Heart left ventricle (tissue), 13 donors: ENCODE data around the gene MBLAC2.

Source experiments
- POLR2A ChIP-seq, 2 donors: fragments of 450-650 bp; IDR thresholded peaks; one replicate each; pipeline ENCODE4 v1.6.1; 2017; ENCODE audit warnings: antibody characterized with exemption in 2 of 2, mild to moderate bottlenecking in 2 of 2, moderate library complexity in 2 of 2
- TF ChIP-seq, protein P1 (sequence below), 12 donors: fragments of 200-600 bp; sonication (generic) in 4 of 12; IDR thresholded peaks; one replicate each; pipeline versions ENCODE4 v1.5.0 to v1.8.0; 2018 to 2022; ENCODE audit warnings: antibody characterized with exemption in 12 of 12, mild to moderate bottlenecking in 5 of 12
- donor health status: ischemic (EF 13 %, LVEDD 7.1; RV severe dilation, severe dysfunction).
- donor health status: DM: no; HTN: yes; CAD: no.
- donor health status: DM: no; HTN: no; CAD: no.
- donor health status: ischemic (EF 25% LVEDD 6.9; RV normal size, moderate dysfunction).
- donor health status: ischemic (EF 25% LVEDD 5.7; RV mildly dilated, moderate dysfunction).
- donor health status: ischemic (EF 35%, LVEDD 5.7; RV mildly dilated, moderate dysfunction).
- donor health status: nonischemic (EF 11% LVEDD 7.7; RV severe dilation, severe dysfunction).
- donor health status: DM: yes; HTN: yes; CAD: no.
- donor health status: PGD.
- donor health status: ischemic (EF 29% LVEDD 5.4; RV normal size, mild dysfunction).
- donor health status: nonischemic (EF 23%, LVEDD 6.1; RV moderate dilation, normal function).

DNA sequence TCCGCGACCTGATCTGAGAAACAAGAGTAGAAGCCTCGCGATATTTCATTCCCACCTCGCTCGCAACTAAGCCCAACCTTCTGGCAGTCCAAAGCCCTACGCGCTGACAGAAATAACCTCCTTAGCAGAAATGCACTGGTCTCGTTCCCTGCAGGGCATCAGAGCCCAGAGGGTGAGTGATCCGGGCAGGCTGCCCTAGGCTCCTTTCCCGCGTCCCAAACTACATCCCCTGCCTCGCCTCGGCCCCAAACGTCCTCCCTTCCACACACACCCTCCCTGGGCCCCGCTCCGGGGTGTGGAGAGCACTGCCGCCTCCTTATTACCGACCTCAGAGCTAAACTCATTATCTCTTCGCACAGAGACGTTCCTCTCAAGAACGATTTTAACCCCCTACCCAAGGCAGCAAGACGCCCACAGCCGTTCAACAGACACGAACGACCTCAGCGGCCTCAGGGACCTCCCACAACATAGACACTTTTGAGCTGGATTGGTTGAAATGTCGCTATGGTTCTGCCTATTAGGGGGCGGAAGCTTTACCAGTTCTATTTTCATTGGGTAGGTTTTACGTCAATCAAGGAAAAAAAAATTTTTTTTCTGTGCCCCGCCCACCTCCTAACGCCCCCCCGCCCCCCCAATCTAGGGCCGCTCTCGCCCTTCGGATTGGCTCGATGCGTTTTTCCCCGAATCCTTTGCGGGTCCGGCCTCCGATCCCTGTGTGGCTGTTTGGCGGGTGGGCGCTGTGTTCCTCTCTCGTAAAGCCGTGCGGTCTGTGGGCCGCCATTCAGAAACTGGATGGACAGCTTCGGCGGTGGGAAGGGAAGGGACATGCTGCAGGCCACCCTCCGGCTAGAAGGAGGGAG lies 65.0 kb downstream of the MBLAC2 start, which contains the start of gene CETN3:
- TF ChIP-seq, protein P1, sequence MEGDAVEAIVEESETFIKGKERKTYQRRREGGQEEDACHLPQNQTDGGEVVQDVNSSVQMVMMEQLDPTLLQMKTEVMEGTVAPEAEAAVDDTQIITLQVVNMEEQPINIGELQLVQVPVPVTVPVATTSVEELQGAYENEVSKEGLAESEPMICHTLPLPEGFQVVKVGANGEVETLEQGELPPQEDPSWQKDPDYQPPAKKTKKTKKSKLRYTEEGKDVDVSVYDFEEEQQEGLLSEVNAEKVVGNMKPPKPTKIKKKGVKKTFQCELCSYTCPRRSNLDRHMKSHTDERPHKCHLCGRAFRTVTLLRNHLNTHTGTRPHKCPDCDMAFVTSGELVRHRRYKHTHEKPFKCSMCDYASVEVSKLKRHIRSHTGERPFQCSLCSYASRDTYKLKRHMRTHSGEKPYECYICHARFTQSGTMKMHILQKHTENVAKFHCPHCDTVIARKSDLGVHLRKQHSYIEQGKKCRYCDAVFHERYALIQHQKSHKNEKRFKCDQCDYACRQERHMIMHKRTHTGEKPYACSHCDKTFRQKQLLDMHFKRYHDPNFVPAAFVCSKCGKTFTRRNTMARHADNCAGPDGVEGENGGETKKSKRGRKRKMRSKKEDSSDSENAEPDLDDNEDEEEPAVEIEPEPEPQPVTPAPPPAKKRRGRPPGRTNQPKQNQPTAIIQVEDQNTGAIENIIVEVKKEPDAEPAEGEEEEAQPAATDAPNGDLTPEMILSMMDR (IDR thresholded peaks at IDR 0.05): peak in 1 of 12 donors; percentile 17
- peak in 1 of 2 donors; percentile 91 for TF ChIP-seq POLR2A (IDR thresholded peaks at IDR 0.05)
